Pancreas (tissue), 10 donors: ENCODE measurements around the gene UGT2B15. TPM values are rescaled to one million over a fixed set of nuclear protein-coding genes. Genes with fewer than 3 reads are reported as not detected.

Experiments
- ATAC-seq, 4 donors: fragments of 200-7000 bp; cut with Tn5 transposase; one replicate each; pipeline versions ENCODE4 v1.8.0 to v1.9.1; 2020; ENCODE audit warnings: mild to moderate bottlenecking in 4 of 4, moderate library complexity in 4 of 4
- DNase-seq, 6 donors: peaks; one replicate each; pipeline ENCODE4 v3.0.0-alpha.2; 2020
- FAIRE-seq: peaks from 2 replicates; lab custom pipeline; 2012; peaks lifted over from hg19 to GRCh38; lab: Jason Lieb, UNC
- H3K27ac ChIP-seq, 4 donors: fragments of 200-600 bp; sonication (generic); 1 replicate in 3 of 4; 2 replicates in 1 of 4; pipeline versions ENCODE4 v1.5.0 to v1.8.0; 2020
- H3K27me3 ChIP-seq, 4 donors: fragments of 200-600 bp; one replicate each; pipeline ENCODE4 v1.8.0; 2021
- H3K36me3 ChIP-seq, 3 donors: fragments of 200-600 bp; sonication (generic) in 1 of 3; one replicate each; pipeline versions ENCODE4 v1.5.0 to v1.8.0; 2020 to 2021
- H3K4me1 ChIP-seq, 3 donors: fragments of 200-600 bp; one replicate each; pipeline ENCODE4 v1.8.0; 2021
- H3K4me3 ChIP-seq, 4 donors: fragments of 200-600 bp; sonication (generic) in 2 of 4; one replicate each; pipeline versions ENCODE4 v1.5.0 to v1.8.0; 2020 to 2021
- H3K9me3 ChIP-seq, 4 donors: fragments of 200-600 bp; one replicate each; pipeline ENCODE4 v1.8.0; 2021
- CTCF ChIP-seq, 4 donors: fragments of 200-600 bp; sonication (generic) in 3 of 4; IDR thresholded peaks; one replicate each; pipeline versions ENCODE4 v1.5.0 to v1.8.0; 2021; ENCODE audit warnings: antibody characterized with exemption in 4 of 4
- WGBS, 2 donors: extraction: QIAGEN DNeasy Blood & Tissue Kit; methylation state at CpG; one replicate each; pipeline ENCODE4 v1.1.7; 2013; 5-methylcytosine and 5-hydroxymethylcytosine counted together
- intact Hi-C, 3 donors: fragments of 100-400 bp; cut with DNase I; formaldehyde crosslinking; loops; one replicate each; pipeline versions ENCODE4 v1.11.1 to v1.14.2; 2022
- polyA plus RNA-seq, 2 donors: library from polyadenylated mRNA; stranded (reverse); fragments of 200-250 nt; gene quantifications; one replicate each; pipeline ENCODE4 v1.2.3, GENCODE V29; 2013
- total RNA-seq, 6 donors: library from RNA; stranded (reverse); fragmentation: NEBNext Ultra II Directional in 4 of 6; extraction: Animal tissue kit (Norgen Biotek cat#: 25700) in 4 of 6; gene quantifications; one replicate each; pipeline versions ENCODE4 v1.2.1 to v1.2.4, GENCODE V29; 2021 to 2023
- donor health status: healthy with polysubstance abuse.
- donor health status: DM: no; HTN: no; CAD: no; lungs with moderate emphysema.
- donor health status: DM: no; HTN: no; CAD: no.
- donor health status: control.
- donor health status: control.
- donor health status: Bipolar disorder and iron deficiency.
- donor health status: DM: yes; HTN: yes; CAD: no.
- donor health status: DM: no; HTN: no; CAD: no.
- donor health status: DM: no; HTN: no; CAD: no.
- donor health status: DM: yes; HTN: yes; CAD: no.

UGT2B15 gene
- total and polyA plus RNA-seq, 8 donors: 4.1 to 55.5 (median 18.6) TPM

GRCh38 chr4:68613752-68614151 lies 56.7 kb downstream of the UGT2B15 start:
- Histone ChIP-seq H3K4me3 (no peak overlapping the region), H3K27me3 (no peaks in the 10 kb centered on the region), H3K27ac (no peak overlapping the region), H3K4me1 (no peaks in the 10 kb centered on the region), H3K36me3 (no peaks in the 10 kb centered on the region), H3K9me3 (no peaks in the 10 kb centered on the region)
- TF ChIP-seq CTCF (IDR thresholded peaks at IDR 0.05): no peak
- FAIRE-seq (no peak), DNase-seq (no peak), ATAC-seq (no peak)
- WGBS, 2 donors: 13% methylated on average over 1 of the region's 1 CpG; no CpG with 5 or more reads in 1 of the 2 donors
- intact Hi-C loops: no loop called here

- no peak overlapping the region for H3K4me3 ChIP-seq
- ATAC-seq: no peak
- H3K27me3 ChIP-seq: no peaks in the 10 kb centered on the region
- H3K9me3 ChIP-seq: no peaks in the 10 kb centered on the region
- intact Hi-C loops: no loop called here
- TF ChIP-seq CTCF (IDR thresholded peaks at IDR 0.05): no peak
- no peaks in the 10 kb centered on the region for H3K4me1 ChIP-seq
- no peaks in the 10 kb centered on the region for H3K36me3 ChIP-seq
- no peak for DNase-seq
- no peak overlapping the region for H3K27ac ChIP-seq
- FAIRE-seq: no peak
- WGBS, 2 donors: 100% methylated on average over 1 of the region's 1 CpG; no CpG with 5 or more reads in 1 of the 2 donors
Measured at GRCh38 chr4:68606240-68606639, 64.2 kb downstream of the UGT2B15 start.

GRCh38 chr4:68599150-68599549 lies 71.3 kb downstream of the UGT2B15 start:
- TF ChIP-seq CTCF (IDR thresholded peaks at IDR 0.05): no peak
- Histone ChIP-seq H3K27me3 (no peaks in the 10 kb centered on the region), H3K27ac (no peak overlapping the region), H3K36me3 (no peaks in the 10 kb centered on the region), H3K4me1 (peaks cover 0 to 4% (median 0%) of the 10 kb centered on the region in 3 donors), H3K9me3 (no peaks in the 10 kb centered on the region), H3K4me3 (no peak overlapping the region)
- 92% methylated on average over 3 of the region's 3 CpGs; no CpG with 5 or more reads in 1 of the 2 donors for WGBS, 2 donors
- intact Hi-C loops: no loop called here
- ATAC-seq (no peak), DNase-seq (no peak), FAIRE-seq (no peak)

GRCh38 chr4:68597482-68597881 lies 73.0 kb downstream of the UGT2B15 start:
- DNase-seq (no peak), ATAC-seq (no peak), FAIRE-seq (no peak)
- Histone ChIP-seq H3K36me3 (no peaks in the 10 kb centered on the region), H3K9me3 (no peaks in the 10 kb centered on the region), H3K27ac (no peak overlapping the region), H3K4me1 (peaks cover 0 to 7% (median 0%) of the 10 kb centered on the region in 3 donors), H3K27me3 (no peaks in the 10 kb centered on the region), H3K4me3 (no peak overlapping the region)
- no peak for TF ChIP-seq CTCF (IDR thresholded peaks at IDR 0.05)
- intact Hi-C loops: no loop called here
- WGBS, 2 donors: 91% methylated on average over 2 of the region's 2 CpGs; no CpG with 5 or more reads in 1 of the 2 donors

Other genes starting within 250 kb of the UGT2B15 start
- gene TMPRSS11E, start 223.2 kb downstream of the UGT2B15 start, total RNA-seq: under 1 TPM in 4 of 6 donors, not detected in 2; 0.20 to 0.67 (median 0.61) TPM
- gene TMPRSS11E, start 223.2 kb downstream of the UGT2B15 start, polyA plus RNA-seq: 1 to 10 TPM in 1 of 2 donors, under 1 TPM in 1; 0.65 to 1.0 TPM
- 1 to 10 TPM in 1 of 6 donors, under 1 TPM in 5; 0.19 to 1.1 (median 0.42) TPM for gene UGT2B17, start 94.3 kb downstream of the UGT2B15 start, total RNA-seq
- gene UGT2B17, start 94.3 kb downstream of the UGT2B15 start, polyA plus RNA-seq: under 1 TPM; 0.11 to 0.49 TPM
- gene UGT2B10, start 145.3 kb upstream of the UGT2B15 start, total RNA-seq: under 1 TPM in 1 of 6 donors, not detected in 5; 0.25 TPM
- not detected for gene UGT2B10, start 145.3 kb upstream of the UGT2B15 start, polyA plus RNA-seq